ENCODE data around the gene EIF1AD. TPM values are rescaled to one million over a fixed set of nuclear protein-coding genes. Genes with fewer than 3 reads are reported as not detected.

The EIF1AD gene
- total RNA-seq, 1 donor from 2014 or later = 34.9 TPM

DNA sequence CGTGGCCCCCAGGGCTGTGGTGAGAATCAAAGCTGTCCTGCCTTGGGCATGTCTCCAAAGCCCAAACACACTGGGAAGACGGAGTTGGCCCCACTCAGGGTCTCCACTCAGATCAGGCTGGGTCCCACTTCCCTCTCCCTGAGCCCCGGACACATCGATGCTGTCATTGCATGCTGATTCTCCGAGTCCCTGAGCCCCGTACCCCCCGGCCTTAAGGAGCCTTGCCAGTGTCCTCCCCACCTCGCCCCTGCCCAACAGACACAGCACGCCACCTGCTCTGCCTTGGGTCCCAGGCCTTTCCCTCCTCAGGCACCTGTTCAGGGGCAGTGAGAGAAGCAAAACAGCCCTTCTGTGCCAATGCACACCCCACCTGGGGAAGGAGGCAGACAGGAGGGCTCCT is 14.6 kb downstream of the EIF1AD start:
- Mint-ChIP-seq H3K4me3 (ENCODE audit: unreplicated experiment) (no peak overlapping the region), H3K4me1 (ENCODE audit: unreplicated experiment) (no peaks in the 10 kb centered on the region), H3K27ac (ENCODE audit: unreplicated experiment) (no peak overlapping the region), H3K9me3 (ENCODE audit: unreplicated experiment) (no peaks in the 10 kb centered on the region), H3K27me3 (ENCODE audit: unreplicated experiment) (peaks cover 1% of the 10 kb centered on the region), H3K36me3 (ENCODE audit: low read depth, unreplicated experiment) (no peaks in the 10 kb centered on the region)
- TF ChIP-seq, protein P1, sequence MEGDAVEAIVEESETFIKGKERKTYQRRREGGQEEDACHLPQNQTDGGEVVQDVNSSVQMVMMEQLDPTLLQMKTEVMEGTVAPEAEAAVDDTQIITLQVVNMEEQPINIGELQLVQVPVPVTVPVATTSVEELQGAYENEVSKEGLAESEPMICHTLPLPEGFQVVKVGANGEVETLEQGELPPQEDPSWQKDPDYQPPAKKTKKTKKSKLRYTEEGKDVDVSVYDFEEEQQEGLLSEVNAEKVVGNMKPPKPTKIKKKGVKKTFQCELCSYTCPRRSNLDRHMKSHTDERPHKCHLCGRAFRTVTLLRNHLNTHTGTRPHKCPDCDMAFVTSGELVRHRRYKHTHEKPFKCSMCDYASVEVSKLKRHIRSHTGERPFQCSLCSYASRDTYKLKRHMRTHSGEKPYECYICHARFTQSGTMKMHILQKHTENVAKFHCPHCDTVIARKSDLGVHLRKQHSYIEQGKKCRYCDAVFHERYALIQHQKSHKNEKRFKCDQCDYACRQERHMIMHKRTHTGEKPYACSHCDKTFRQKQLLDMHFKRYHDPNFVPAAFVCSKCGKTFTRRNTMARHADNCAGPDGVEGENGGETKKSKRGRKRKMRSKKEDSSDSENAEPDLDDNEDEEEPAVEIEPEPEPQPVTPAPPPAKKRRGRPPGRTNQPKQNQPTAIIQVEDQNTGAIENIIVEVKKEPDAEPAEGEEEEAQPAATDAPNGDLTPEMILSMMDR (IDR thresholded peaks at IDR 0.05; ENCODE audit: unreplicated experiment) = no peak
- no peak for DNase-seq (ENCODE audit: low spot score)

DNA sequence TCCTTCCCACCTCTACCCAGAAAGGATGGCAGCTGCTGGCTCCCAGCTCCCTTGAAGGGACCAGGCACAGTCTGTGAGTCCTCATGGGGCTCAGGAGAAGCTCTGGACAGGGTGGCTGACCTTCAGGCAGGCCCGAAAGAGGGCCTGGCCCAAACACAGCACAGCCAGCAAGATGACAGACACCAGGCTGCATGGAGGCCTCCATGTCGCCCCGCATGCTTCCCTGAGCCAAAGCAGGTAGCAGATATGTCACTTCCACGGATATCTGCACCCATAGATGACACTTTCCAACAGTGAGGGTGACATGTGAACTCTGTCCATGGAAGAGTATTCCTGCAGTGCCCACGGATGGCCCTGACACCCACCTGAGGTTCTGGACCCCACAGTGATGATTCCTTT is 18.4 kb downstream of the EIF1AD start:
- TF ChIP-seq, protein P1 (IDR thresholded peaks at IDR 0.05; ENCODE audit: unreplicated experiment) = no peak
- H3K27me3 Mint-ChIP-seq (ENCODE audit: unreplicated experiment) = peaks cover 1% of the 10 kb centered on the region
- no peaks in the 10 kb centered on the region for H3K4me1 Mint-ChIP-seq (ENCODE audit: unreplicated experiment)
- H3K27ac Mint-ChIP-seq (ENCODE audit: unreplicated experiment) = no peak overlapping the region
- DNase-seq (ENCODE audit: low spot score) = no peak
- H3K4me3 Mint-ChIP-seq (ENCODE audit: unreplicated experiment) = no peak overlapping the region
- no peaks in the 10 kb centered on the region for H3K9me3 Mint-ChIP-seq (ENCODE audit: unreplicated experiment)
- peaks cover 13% of the 10 kb centered on the region for H3K36me3 Mint-ChIP-seq (ENCODE audit: low read depth, unreplicated experiment)

DNA sequence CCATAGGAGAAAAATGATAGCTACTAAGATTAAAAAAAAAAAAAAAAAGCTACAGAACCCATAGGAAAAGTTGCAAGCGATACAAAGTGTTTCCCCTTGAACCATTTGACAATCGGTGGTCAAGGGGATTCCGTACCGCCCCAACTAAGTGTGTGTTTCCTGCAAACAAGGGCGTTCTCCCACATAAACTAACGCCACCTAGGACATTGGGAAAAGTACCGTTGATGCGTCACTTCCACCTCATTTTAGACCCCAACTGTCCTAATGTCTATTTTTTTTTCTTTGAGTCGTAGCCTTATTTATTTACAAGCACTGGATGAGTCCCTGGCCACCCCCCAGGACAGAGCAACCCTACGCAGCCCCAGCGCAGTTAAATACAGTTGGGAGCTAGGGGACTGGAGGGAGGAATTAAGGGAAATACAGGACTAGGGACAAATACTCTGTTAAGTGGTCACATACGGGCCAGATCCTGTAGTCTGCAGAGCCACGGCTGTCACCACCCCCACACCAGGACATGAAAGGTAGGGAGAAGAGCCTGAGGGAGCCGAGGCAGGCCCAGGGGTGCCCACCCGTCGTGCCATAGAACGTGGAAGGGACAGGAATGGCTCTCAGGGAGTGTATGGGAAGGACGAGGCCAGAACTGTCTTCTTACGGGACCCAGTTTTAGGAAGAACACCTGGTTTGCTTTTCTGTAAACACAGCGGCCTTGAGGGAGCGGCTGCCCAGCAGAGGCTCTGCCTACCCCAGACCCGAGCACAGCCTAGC is 19.0 kb downstream of the EIF1AD start:
- H3K9me3 Mint-ChIP-seq (ENCODE audit: unreplicated experiment) = no peaks in the 10 kb centered on the region
- H3K4me1 Mint-ChIP-seq (ENCODE audit: unreplicated experiment) = no peaks in the 10 kb centered on the region
- H3K27me3 Mint-ChIP-seq (ENCODE audit: unreplicated experiment) = peaks cover 1% of the 10 kb centered on the region
- H3K4me3 Mint-ChIP-seq (ENCODE audit: unreplicated experiment) = no peak overlapping the region
- H3K27ac Mint-ChIP-seq (ENCODE audit: unreplicated experiment) = no peak overlapping the region
- DNase-seq (ENCODE audit: low spot score) = no peak
- TF ChIP-seq, protein P1 (IDR thresholded peaks at IDR 0.05; ENCODE audit: unreplicated experiment) = no peak
- H3K36me3 Mint-ChIP-seq (ENCODE audit: low read depth, unreplicated experiment) = peaks cover 13% of the 10 kb centered on the region

DNA sequence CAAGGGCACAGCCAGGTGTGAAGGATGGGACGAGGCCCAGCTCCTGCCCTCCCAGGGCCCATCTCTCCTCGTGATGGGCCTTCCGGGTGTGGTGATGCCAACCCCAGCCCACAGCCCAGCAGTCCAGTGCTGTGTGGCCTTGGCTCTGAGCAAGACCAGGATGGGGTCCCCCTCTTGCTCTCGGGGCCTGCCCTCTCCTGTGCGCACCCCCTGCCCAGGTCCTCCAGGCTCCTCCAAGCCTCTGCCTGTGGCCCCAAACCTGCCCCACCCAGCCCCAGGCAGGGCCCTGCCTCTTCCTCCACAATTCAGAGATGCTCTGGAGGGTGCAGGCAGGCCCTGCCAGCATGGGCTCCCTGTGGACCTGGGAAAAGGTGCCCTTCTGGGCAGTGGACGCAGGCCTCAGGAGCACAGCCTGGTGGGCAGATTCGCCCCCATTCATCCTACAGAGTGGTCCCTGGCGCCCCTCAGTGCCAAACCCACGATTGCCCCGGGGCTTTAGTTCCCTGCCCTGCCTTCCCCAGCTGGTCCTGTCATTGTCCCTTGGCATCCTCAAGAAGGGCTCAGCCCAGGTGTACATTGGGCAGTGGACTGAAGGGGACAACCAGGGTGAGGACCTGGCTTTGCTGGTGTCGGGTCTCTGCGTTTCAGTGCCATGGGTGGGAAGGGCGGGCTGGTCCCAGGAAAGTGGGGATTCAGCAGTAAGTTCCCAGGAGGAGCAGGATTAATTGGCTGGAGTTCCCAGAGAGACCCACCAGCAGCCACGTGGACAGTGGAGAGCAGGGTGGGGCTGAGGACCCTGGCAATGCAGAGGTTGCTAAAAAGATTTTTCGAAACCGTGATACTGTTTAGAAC is 19.8 kb downstream of the EIF1AD start:
- peaks cover 1% of the 10 kb centered on the region for H3K27me3 Mint-ChIP-seq (ENCODE audit: unreplicated experiment)
- no peaks in the 10 kb centered on the region for H3K9me3 Mint-ChIP-seq (ENCODE audit: unreplicated experiment)
- H3K36me3 Mint-ChIP-seq (ENCODE audit: low read depth, unreplicated experiment) = peaks cover 18% of the 10 kb centered on the region
- no peak overlapping the region for H3K27ac Mint-ChIP-seq (ENCODE audit: unreplicated experiment)
- TF ChIP-seq, protein P1 (IDR thresholded peaks at IDR 0.05; ENCODE audit: unreplicated experiment) = no peak
- H3K4me3 Mint-ChIP-seq (ENCODE audit: unreplicated experiment) = no peak overlapping the region
- no peak for DNase-seq (ENCODE audit: low spot score)
- H3K4me1 Mint-ChIP-seq (ENCODE audit: unreplicated experiment) = no peaks in the 10 kb centered on the region

Measured in endothelial cell (in vitro differentiated cells).